Neural progenitor cell (in vitro differentiated cells): Measurements from ENCODE around the gene CHCHD6. TPM values are rescaled to one million over a fixed set of nuclear protein-coding genes. Genes with fewer than 3 reads are reported as not detected.

Experiments
- DNase-seq: peaks from one replicate; pipeline ENCODE4 v3.0.0-alpha.2; 2016; ENCODE audit warnings: low spot score
- H2AFZ ChIP-seq: fragments of 200-600 bp; sonication (generic); replicated peaks from 2 replicates; pipeline ENCODE4 v1.6.1; 2016; ENCODE audit warnings: antibody characterized with exemption
- H3F3A ChIP-seq: fragments of 200-600 bp; sonication (generic); 2 replicates; pipeline ENCODE4 v1.6.1; 2016; ENCODE audit warnings: antibody characterized with exemption, low read depth
- H3K27ac ChIP-seq: fragments of 200-600 bp; sonication (generic); 2 replicates; pipeline ENCODE4 v1.5.1; 2016; ENCODE audit warnings: mild to moderate bottlenecking
- H3K27me3 ChIP-seq: fragments of 200-600 bp; sonication (generic); 2 replicates; pipeline ENCODE4 v1.6.1; 2016; ENCODE audit warnings: mild to moderate bottlenecking, moderate library complexity
- H3K36me3 ChIP-seq: fragments of 200-600 bp; sonication (generic); 2 replicates; pipeline ENCODE4 v1.5.1; 2016
- H3K4me1 ChIP-seq: fragments of 200-600 bp; sonication (generic); 2 replicates; pipeline ENCODE4 v1.6.1; 2016; ENCODE audit warnings: mixed run types
- H3K4me2 ChIP-seq: fragments of 200-600 bp; sonication (generic); 2 replicates; pipeline ENCODE4 v1.6.1; 2016
- H3K4me3 ChIP-seq: fragments of 200-600 bp; sonication (generic); 2 replicates; pipeline ENCODE4 v1.5.1; 2016
- H3K79me2 ChIP-seq: fragments of 200-600 bp; sonication (generic); 2 replicates; pipeline ENCODE4 v1.6.1; 2016; ENCODE audit warnings: low read depth
- H3K9ac ChIP-seq: fragments of 200-600 bp; sonication (generic); 2 replicates; pipeline ENCODE4 v1.6.1; 2016
- H3K9me3 ChIP-seq: fragments of 200-600 bp; sonication (generic); 2 replicates; pipeline ENCODE4 v1.5.1; 2016; ENCODE audit warnings: low read depth
- H4K20me1 ChIP-seq: fragments of 200-600 bp; sonication (generic); 2 replicates; pipeline ENCODE4 v1.6.1; 2016; ENCODE audit warnings: low read depth
- H3K27ac Mint-ChIP-seq: 3 replicates; pipeline ENCODE4 v1.8.0; 2021; ENCODE audit warnings: mixed read lengths
- H3K27me3 Mint-ChIP-seq: 2 replicates; pipeline ENCODE4 v1.8.0; 2022; ENCODE audit warnings: low read depth, mild to moderate bottlenecking, inconsistent platforms, moderate library complexity, mixed read lengths; ENCODE audit not compliant: insufficient read depth
- H3K36me3 Mint-ChIP-seq: 3 replicates; pipeline ENCODE4 v1.8.0; 2021; ENCODE audit warnings: mixed read lengths
- H3K4me1 Mint-ChIP-seq: 3 replicates; pipeline ENCODE4 v1.8.0; 2021; ENCODE audit warnings: mixed read lengths
- H3K4me3 Mint-ChIP-seq: 3 replicates; pipeline ENCODE4 v1.8.0; 2021; ENCODE audit warnings: mild to moderate bottlenecking, moderate library complexity, mixed read lengths
- H3K9me3 Mint-ChIP-seq: 3 replicates; pipeline ENCODE4 v1.8.0; 2020; ENCODE audit warnings: mixed read lengths
- CTCF ChIP-seq: fragments of 200-600 bp; sonication (generic); IDR thresholded peaks from 2 replicates; pipeline ENCODE4 v1.5.1; 2017; ENCODE audit warnings: antibody characterized with exemption, mild to moderate bottlenecking
- EZH2 ChIP-seq: fragments of 200-600 bp; sonication (generic); IDR thresholded peaks from 2 replicates; pipeline ENCODE4 v1.6.1; 2017; ENCODE audit warnings: antibody characterized with exemption, mild to moderate bottlenecking, moderate library complexity
- EZH2phosphoT487 ChIP-seq: fragments of 200-600 bp; sonication (generic); IDR thresholded peaks from 2 replicates; pipeline ENCODE4 v1.6.1; 2017; ENCODE audit warnings: antibody characterized with exemption
- total RNA-seq: library from RNA; depleted of rRNA; stranded (reverse); fragments of >200 nt; gene quantifications from 2 replicates; pipeline ENCODE4 v1.2.3, GENCODE V29; 2015; ENCODE audit warnings: low replicate concordance

CHCHD6 gene
- total RNA-seq, 1 donor from 2014 or later: 35.7 TPM

DNA sequence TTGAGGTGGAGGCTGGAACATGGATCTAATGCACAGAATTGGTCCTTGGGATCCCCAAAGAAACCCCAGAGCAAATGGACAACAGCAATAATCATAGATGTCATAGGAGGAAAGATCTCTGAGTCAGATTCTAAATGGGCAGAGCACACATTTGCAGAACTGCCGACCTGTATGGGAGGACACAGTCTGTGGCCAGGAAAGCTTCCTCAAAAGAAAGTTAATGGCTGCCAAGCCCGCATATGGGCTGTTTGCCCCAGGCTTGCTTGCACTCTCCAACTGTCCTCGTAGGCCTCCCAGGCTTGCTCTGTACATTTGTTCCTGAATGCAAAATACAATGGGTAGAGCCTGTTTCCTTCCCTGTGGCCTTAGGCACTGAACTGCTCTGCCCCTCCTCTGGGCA lies 176.9 kb downstream of the CHCHD6 start:
- H3K36me3 ChIP-seq: no peaks in the 10 kb centered on the region
- no peak overlapping the region for H3K4me3 Mint-ChIP-seq
- no peaks in the 10 kb centered on the region for H3K4me1 ChIP-seq
- no peak for TF ChIP-seq EZH2
- TF ChIP-seq EZH2phosphoT487: no peak
- TF ChIP-seq CTCF: no peak
- no peaks in the 10 kb centered on the region for H3K27me3 ChIP-seq
- H3K9me3 Mint-ChIP-seq: no peaks in the 10 kb centered on the region
- no peaks in the 10 kb centered on the region for H3K9me3 ChIP-seq
- no peaks in the 10 kb centered on the region for H4K20me1 ChIP-seq
- no peak overlapping the region for H3K9ac ChIP-seq
- no peaks in the 10 kb centered on the region for H3K4me1 Mint-ChIP-seq
- H3K27me3 Mint-ChIP-seq: peaks cover 5% of the 10 kb centered on the region
- H3K27ac Mint-ChIP-seq: no peak overlapping the region
- no peak overlapping the region for H3K4me2 ChIP-seq
- H3K79me2 ChIP-seq: no peaks in the 10 kb centered on the region
- no peaks in the 10 kb centered on the region for H3F3A ChIP-seq
- H3K27ac ChIP-seq: no peak overlapping the region
- peaks cover 3% of the 10 kb centered on the region for H3K36me3 Mint-ChIP-seq
- no peak for DNase-seq
- no peak overlapping the region for H3K4me3 ChIP-seq
- H2AFZ ChIP-seq: no peak overlapping the region

- no peaks in the 10 kb centered on the region for H3K9me3 ChIP-seq
- H3K4me1 Mint-ChIP-seq: no peaks in the 10 kb centered on the region
- no peaks in the 10 kb centered on the region for H3K79me2 ChIP-seq
- no peak overlapping the region for H3K9ac ChIP-seq
- no peak overlapping the region for H2AFZ ChIP-seq
- H3K27me3 ChIP-seq: no peaks in the 10 kb centered on the region
- no peak for DNase-seq
- H4K20me1 ChIP-seq: no peaks in the 10 kb centered on the region
- no peak overlapping the region for H3K4me2 ChIP-seq
- no peak overlapping the region for H3K4me3 Mint-ChIP-seq
- TF ChIP-seq EZH2: no peak
- TF ChIP-seq EZH2phosphoT487: no peak
- no peak for TF ChIP-seq CTCF
- H3F3A ChIP-seq: no peaks in the 10 kb centered on the region
- no peaks in the 10 kb centered on the region for H3K9me3 Mint-ChIP-seq
- H3K4me3 ChIP-seq: no peak overlapping the region
- H3K4me1 ChIP-seq: no peaks in the 10 kb centered on the region
- no peak overlapping the region for H3K27ac Mint-ChIP-seq
- peaks cover 2% of the 10 kb centered on the region for H3K36me3 Mint-ChIP-seq
- no peak overlapping the region for H3K27ac ChIP-seq
- H3K36me3 ChIP-seq: no peaks in the 10 kb centered on the region
- peaks cover 5% of the 10 kb centered on the region for H3K27me3 Mint-ChIP-seq
Measured at GRCh38 chr3:126881861-126882260, 177.8 kb downstream of the CHCHD6 start.

- Histone ChIP-seq H4K20me1 (no peaks in the 10 kb centered on the region), H3K4me2 (no peak overlapping the region), H3K9me3 (no peaks in the 10 kb centered on the region), H3K4me3 (no peak overlapping the region), H3K36me3 (no peaks in the 10 kb centered on the region), H3F3A (no peaks in the 10 kb centered on the region), H3K79me2 (no peaks in the 10 kb centered on the region), H2AFZ (no peak overlapping the region), H3K4me1 (no peaks in the 10 kb centered on the region), H3K9ac (no peak overlapping the region), H3K27ac (no peak overlapping the region), H3K27me3 (no peaks in the 10 kb centered on the region)
- TF ChIP-seq EZH2phosphoT487 (no peak), CTCF (no peak)
- Mint-ChIP-seq H3K27me3 (peaks cover 5% of the 10 kb centered on the region), H3K4me3 (no peak overlapping the region), H3K4me1 (peaks cover 7% of the 10 kb centered on the region), H3K36me3 (peaks cover 2% of the 10 kb centered on the region), H3K9me3 (no peaks in the 10 kb centered on the region), H3K27ac (no peak overlapping the region)
- no peak for DNase-seq
Measured at GRCh38 chr3:126883241-126883640, 179.2 kb downstream of the CHCHD6 start.

- Histone ChIP-seq H3K4me2 (no peak overlapping the region), H3K4me1 (no peaks in the 10 kb centered on the region), H3K27ac (no peak overlapping the region), H3F3A (no peaks in the 10 kb centered on the region), H2AFZ (no peak overlapping the region), H3K9ac (no peak overlapping the region), H3K4me3 (no peak overlapping the region), H3K79me2 (no peaks in the 10 kb centered on the region), H3K9me3 (no peaks in the 10 kb centered on the region), H3K36me3 (no peaks in the 10 kb centered on the region), H3K27me3 (no peaks in the 10 kb centered on the region), H4K20me1 (no peaks in the 10 kb centered on the region)
- no peak for DNase-seq
- Mint-ChIP-seq H3K4me3 (no peak overlapping the region), H3K27ac (no peak overlapping the region), H3K36me3 (peaks cover 2% of the 10 kb centered on the region), H3K4me1 (peaks cover 15% of the 10 kb centered on the region), H3K9me3 (no peaks in the 10 kb centered on the region), H3K27me3 (peaks cover 9% of the 10 kb centered on the region)
- TF ChIP-seq EZH2: no peak
- TF ChIP-seq EZH2phosphoT487: no peak
- no peak for TF ChIP-seq CTCF
Measured at GRCh38 chr3:126885425-126885824, 181.4 kb downstream of the CHCHD6 start.
